HepG2 (cell line): Measurements from ENCODE around the gene SLC26A5. TPM values are rescaled to one million over a fixed set of nuclear protein-coding genes. Genes with fewer than 3 reads are reported as not detected.

ENCODE experiments used
- ARNT ChIP-seq: fragments of 450-650 bp; IDR thresholded peaks from 2 replicates; pipeline ENCODE4 v1.6.1; 2017
- E2F1 ChIP-seq: sonication (generic); formaldehyde crosslinking; IDR thresholded peaks from 2 replicates; pipeline ENCODE4 v1.5.0; 2020; ENCODE audit warnings: missing genetic modification reagents
- HCFC1 ChIP-seq: fragments of 150-350 bp; IDR thresholded peaks from 2 replicates; pipeline ENCODE4 v1.6.1; 2014; ENCODE audit warnings: low read depth, low read length
- JARID2 ChIP-seq: sonication (generic); formaldehyde crosslinking; IDR thresholded peaks from 2 replicates; pipeline ENCODE4 v1.8.1; 2023; ENCODE audit warnings: missing genetic modification reagents, inconsistent platforms; ENCODE audit not compliant: insufficient replicate concordance
- KAT7 ChIP-seq: IDR thresholded peaks from 2 replicates; pipeline ENCODE4 v1.6.1; 2018; ENCODE audit warnings: borderline replicate concordance, missing compliant biosample characterization
- KLF9 ChIP-seq: IDR thresholded peaks from 2 replicates; pipeline ENCODE4 v1.6.1; 2016; ENCODE audit warnings: low read depth
- MAF1 ChIP-seq: sonication (generic); formaldehyde crosslinking; IDR thresholded peaks from 2 replicates; pipeline ENCODE4 v1.5.0; 2020; ENCODE audit warnings: missing genetic modification reagents, borderline replicate concordance
- MAFF ChIP-seq: IDR thresholded peaks from 2 replicates; pipeline ENCODE4 v1.6.1; 2011; ENCODE audit warnings: low read depth, low read length, improper control_type of control experiment
- MXD4 ChIP-seq: IDR thresholded peaks from 2 replicates; pipeline ENCODE4 v1.6.1; 2016; ENCODE audit warnings: mild to moderate bottlenecking, missing biosample characterization, missing genetic modification reagents
- NCOA2 ChIP-seq: sonication (generic); formaldehyde crosslinking; IDR thresholded peaks from 2 replicates; pipeline ENCODE4 v1.8.0; 2022; ENCODE audit warnings: inconsistent platforms
- NFE2 ChIP-seq: sonication (generic); formaldehyde crosslinking; IDR thresholded peaks from 2 replicates; pipeline ENCODE4 v1.4.0; 2020; ENCODE audit warnings: missing genetic modification reagents
- RFX5 ChIP-seq: IDR thresholded peaks from 2 replicates; pipeline ENCODE4 v1.6.1; 2011; ENCODE audit warnings: low read depth, low read length, improper control_type of control experiment
- SIN3B ChIP-seq: fragments of 150-350 bp; IDR thresholded peaks from 2 replicates; pipeline ENCODE4 v1.6.1; 2014; ENCODE audit warnings: low read length
- TGIF2 ChIP-seq: IDR thresholded peaks from 2 replicates; pipeline ENCODE4 v1.6.1; 2016; ENCODE audit warnings: control low read depth, missing compliant biosample characterization
- ZFYVE20 ChIP-seq: sonication (generic); formaldehyde crosslinking; IDR thresholded peaks from 2 replicates; pipeline ENCODE4 v1.8.0; 2023; ENCODE audit warnings: low read depth, mild to moderate bottlenecking, moderate library complexity, missing genetic modification reagents, borderline replicate concordance
- ZNF124 ChIP-seq: sonication (generic); formaldehyde crosslinking; IDR thresholded peaks from 2 replicates; pipeline ENCODE4 v1.4.0; 2020; ENCODE audit warnings: missing genetic modification reagents
- ZNF30 ChIP-seq: sonication (generic); formaldehyde crosslinking; IDR thresholded peaks from 2 replicates; pipeline ENCODE4 v1.5.0; 2020; ENCODE audit warnings: mild to moderate bottlenecking, missing genetic modification reagents
- ZNF318 ChIP-seq: sonication (generic); formaldehyde crosslinking; IDR thresholded peaks from 2 replicates; pipeline ENCODE4 v1.4.0; 2020; ENCODE audit warnings: mild to moderate bottlenecking, missing genetic modification reagents
- ZNF337 ChIP-seq: sonication (generic); formaldehyde crosslinking; IDR thresholded peaks from 2 replicates; pipeline ENCODE4 v1.5.1; 2020; ENCODE audit warnings: missing genetic modification reagents, low read depth, mild to moderate bottlenecking, borderline replicate concordance
- ZNF660 ChIP-seq: sonication (generic); formaldehyde crosslinking; IDR thresholded peaks from 2 replicates; pipeline ENCODE4 v1.5.1; 2020; ENCODE audit warnings: mild to moderate bottlenecking, low read depth, missing genetic modification reagents, borderline replicate concordance
- ZSCAN20 ChIP-seq: sonication (generic); formaldehyde crosslinking; IDR thresholded peaks from 2 replicates; pipeline ENCODE4 v1.4.0; 2020; ENCODE audit warnings: missing genetic modification reagents, mild to moderate bottlenecking, borderline replicate concordance
- polyA plus RNA-seq, 8 experiments: library from polyadenylated mRNA; depleted of rRNA in 3 of 8; stranded (reverse) in 7 of 8; unstranded in 1 of 8; fragments of >200 nt; fragmentation: Illumina TruSeq in 4 of 8; extraction: Trizol in 4 of 8; gene quantifications; 2 replicates each; pipeline versions ENCODE4 v1.2.1 to v1.2.3, GENCODE V29; 2011 to 2016; ENCODE audit warnings: low read depth in 4 of 8, missing spikeins in 1 of 8, mixed read lengths in 1 of 8; ENCODE audit not compliant: insufficient read depth in 1 of 8
- total RNA-seq, 5 experiments: library from RNA; depleted of rRNA; stranded (reverse); fragments of >200 nt; fragmentation: Illumina TruSeq; extraction: Trizol; gene quantifications; 2 replicates each; pipeline ENCODE4 v1.2.3, GENCODE V29; 2016; ENCODE audit warnings: low read depth in 1 of 5

Gene SLC26A5
- total and polyA plus RNA-seq, 2 of the 13 experiments (the other 11 are each of a cell fraction or from before 2014, with no cell fraction given): 0.08 to 0.11 TPM

GRCh38 chr7:103347507-103348267, 98.3 kb downstream of the SLC26A5 start, which contains the start of gene PSMC2 (continued):
- TF ChIP-seq ZNF660 (CRISPR knock-in tag): no peak
- peak; percentile 53 for TF ChIP-seq JARID2 (CRISPR knock-in tag)
- 0 out of 2 replicates have a peak, but pooled peaks have one; percentile 62 for TF ChIP-seq KLF9
- TF ChIP-seq ZNF318 (CRISPR knock-in tag): no peak
- no peak for TF ChIP-seq ZSCAN20
- no peak for TF ChIP-seq RFX5
- peak; percentile 53; the same call in 1 of the 2 replicates for TF ChIP-seq ZNF337 (CRISPR knock-in tag)
- peak; percentile 76; the same call in 1 of the 2 replicates for TF ChIP-seq SIN3B
- TF ChIP-seq HCFC1: peak; percentile 51; the same call in 1 of the 2 replicates
- TF ChIP-seq TGIF2 (CRISPR knock-in tag): peak; percentile 75
- peak; percentile 92 for TF ChIP-seq KAT7 (CRISPR knock-in tag)
- peak; percentile 20; the same call in 1 of the 2 replicates for TF ChIP-seq NCOA2
- TF ChIP-seq ZFYVE20 (CRISPR knock-in tag): no peak
- TF ChIP-seq ARNT: no peak
- TF ChIP-seq E2F1 (CRISPR knock-in tag): no peak
- no peak for TF ChIP-seq MAF1 (CRISPR knock-in tag)
- TF ChIP-seq ZNF30: no peak
- peak; percentile 77 for TF ChIP-seq MAFF
- TF ChIP-seq NFE2: no peak
- peak; percentile 62; the same call in 1 of the 2 replicates for TF ChIP-seq ZNF124 (CRISPR knock-in tag)
- TF ChIP-seq MXD4 (CRISPR knock-in tag): 0 out of 2 replicates have a peak, but pooled peaks have one; percentile 28
